Right forelimb (tissue), 1 donor: Measurements from ENCODE around the gene CAD.
"Not testable (repeated sequence)": the region's sequence is repeated elsewhere in the genome, so short reads cannot be mapped to it uniquely, and the experiment has no call there.

Experiments used
- DNase-seq: peaks from one replicate; pipeline ENCODE4 v3.0.0-alpha.2; 2018

CAD gene

DNA sequence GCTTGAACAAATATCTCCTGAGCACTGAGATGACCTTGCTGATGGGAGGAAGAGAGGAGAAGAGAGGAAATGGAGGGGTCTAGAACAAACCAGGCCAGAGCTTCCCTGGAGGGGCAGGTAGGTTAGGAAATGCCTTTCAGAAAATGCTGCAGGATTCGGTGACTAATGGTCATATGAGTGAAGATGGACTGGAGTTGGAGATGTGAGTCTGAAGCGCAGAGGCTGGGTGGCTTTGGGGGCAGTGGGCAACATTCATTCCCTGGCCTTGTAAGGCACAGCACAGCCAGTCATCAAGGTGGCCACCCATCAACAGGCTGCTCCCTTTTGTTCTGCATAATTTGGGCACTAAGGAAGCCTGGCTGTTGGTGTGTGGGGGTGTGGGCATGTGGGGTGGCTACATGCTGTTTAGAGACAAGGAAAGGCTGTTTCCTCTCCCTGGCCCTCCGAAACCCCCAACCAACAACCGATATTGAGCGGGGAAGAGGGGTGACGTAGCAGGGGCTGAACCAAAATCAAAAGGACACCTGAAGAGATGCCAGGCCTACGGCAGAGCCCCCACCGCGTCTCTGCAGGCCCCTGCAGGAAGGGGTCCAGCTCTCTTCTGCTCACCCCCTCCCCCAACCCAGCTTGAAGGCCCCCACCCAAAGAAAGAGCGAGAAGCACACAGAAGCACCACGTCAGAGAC is 44.2 kb downstream of the CAD start:
- no peak for DNase-seq

DNA sequence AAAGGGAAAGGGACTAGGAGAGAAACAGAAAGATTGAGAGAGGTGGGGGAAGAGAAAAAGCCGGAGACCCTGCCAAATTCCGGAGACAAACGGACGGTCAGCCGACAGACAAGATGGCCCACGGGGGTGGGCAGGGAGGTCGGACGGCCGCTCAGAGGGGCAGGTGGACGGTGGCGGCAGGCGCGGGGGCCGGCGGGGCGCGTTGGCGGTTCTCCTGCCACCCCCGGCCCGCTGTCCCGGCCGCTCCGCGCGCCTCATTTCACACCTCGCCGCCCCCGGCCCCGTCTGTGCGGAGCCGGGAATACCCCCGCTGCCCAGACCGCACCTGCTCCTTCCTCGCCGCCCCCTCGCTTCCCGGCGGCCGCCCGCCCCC is 44.7 kb downstream of the CAD start:
- no peak for DNase-seq

DNA sequence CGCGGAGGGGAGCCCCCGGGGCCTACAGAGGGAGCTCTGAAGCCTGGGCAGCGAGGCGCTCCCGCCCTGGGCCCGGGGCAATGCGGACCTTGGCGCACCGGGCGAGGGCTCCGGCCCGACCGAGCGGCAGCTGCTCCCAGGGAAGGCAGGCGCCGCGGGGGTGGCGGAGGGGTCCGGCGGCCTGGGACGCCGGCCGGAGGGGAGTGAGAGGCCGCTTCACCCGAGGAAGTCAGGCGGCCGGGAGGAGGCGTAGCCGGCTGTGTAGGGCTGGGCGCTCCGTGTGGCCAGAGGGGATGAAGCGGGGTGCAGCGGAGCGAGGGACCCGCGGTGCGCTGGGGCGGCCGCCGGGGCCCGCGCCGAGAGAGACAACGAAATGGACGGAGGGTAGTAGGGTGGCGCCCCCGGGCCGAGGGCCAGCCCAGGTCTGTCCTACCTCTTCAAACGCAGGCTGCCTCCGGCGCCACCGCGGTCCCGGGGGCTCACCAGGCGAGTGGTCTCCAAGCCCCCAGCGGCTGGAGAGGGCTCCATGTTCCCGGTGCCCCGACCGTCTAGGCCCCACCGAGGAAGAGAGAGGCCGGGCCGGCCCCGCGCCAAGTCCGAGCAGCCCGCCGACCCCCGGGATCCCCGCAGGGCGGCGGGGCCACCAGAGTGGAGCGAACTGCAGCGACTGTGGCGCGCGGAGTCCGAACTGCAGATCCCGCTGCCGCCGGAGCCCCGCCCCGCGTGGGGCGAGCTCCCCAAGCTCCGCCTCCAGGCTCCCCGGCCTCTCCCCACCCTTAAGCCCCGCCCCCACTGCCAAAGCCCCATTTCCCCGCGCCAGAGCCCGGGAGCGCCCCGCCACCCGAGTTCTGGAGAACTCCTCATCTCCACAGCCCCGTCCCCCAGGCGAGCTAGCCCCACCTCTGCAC is 45.5 kb downstream of the CAD start, which contains the start of gene SLC30A3:
TSS of gene SLC30A3 (minus strand) at position 669 of the 908 bp plus-strand sequence. CDS start at position 528, 141 bp downstream.
- peak; percentile 64 for DNase-seq

DNA sequence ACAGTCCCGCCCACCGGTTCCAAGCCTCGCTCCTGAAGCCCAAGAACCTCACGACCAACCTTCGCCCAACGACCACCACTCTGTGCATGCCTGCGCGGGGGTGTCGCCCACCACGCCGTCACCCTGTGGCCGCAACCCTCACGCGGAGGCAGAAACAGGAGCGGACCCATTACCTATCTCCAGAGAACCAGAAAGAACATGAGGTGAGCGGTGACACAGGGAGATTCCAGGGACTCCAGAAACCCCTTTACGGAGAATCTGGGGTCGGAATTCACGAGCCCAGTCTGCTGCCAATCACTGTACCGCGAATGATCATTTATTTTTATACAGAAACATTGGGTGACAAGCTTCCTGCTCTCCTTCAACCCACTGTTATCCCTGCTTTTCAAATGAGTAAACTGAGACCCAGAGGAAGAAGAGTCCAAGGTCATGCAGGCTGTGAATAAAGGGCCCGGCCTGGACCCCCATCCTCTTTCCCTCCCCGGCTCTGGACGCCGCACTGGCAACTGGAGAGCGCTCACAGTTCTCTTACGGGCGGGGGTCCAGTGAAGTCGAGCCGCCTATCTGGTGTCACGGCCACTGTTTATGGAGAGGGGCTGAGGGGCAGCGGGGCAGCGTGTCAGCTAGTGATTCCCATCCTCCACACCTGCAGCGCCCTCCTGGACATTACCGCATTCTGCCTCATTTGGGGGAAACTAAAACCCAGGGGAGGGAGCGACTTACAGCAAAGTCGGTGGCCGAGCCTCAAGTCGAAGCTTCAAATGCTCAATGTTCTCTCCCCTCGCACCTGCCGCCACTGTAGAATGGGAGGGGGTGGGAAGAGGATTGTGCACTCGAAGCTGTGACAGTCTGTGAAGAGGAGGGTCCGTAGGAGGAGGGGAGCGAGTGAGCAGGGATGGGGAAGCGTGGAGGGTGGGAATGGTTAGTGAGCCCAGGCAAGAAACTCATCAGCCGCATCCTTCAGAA is 46.4 kb downstream of the CAD start:
- no peak for DNase-seq

GRCh38 chr2:27264253-27264752 is 47.1 kb downstream of the CAD start:
- DNase-seq: no peak

DNA sequence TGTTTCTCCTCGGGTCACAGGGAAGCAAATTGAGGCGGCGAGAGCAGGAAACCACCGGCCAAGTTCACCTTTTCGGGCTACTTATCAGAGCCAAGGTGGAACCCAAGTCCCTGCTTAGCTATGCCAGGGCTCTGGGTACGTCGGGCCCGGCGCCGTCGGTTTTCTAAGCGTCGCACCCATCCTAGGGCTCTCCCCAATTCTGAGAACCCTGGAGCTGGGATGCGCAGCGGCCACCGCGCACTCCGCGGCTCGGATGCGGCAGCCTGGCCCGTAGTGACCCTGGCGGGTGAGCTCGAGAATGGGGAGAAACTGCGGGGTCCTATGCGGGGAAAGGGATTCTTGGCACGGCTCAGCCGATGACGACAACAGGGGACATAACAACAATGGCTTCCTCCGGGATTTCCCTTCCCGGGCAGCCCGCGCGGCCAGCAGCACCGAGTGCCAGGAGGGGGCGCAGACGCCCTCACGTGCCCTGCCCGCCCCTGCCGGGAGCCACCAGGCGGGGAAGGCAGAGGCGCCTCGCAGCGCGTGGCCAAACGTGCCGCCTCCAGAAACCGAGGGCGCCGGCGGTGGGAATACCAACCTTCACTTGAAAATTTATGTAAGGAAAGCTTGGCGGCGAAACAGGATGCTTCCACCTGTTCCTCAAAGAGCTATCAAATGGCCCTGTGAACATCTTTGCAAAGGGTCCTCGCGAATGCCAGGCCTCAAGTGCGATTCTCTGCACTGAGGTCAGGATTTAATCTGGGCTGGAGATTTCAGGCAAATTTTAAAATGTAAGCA is 47.8 kb downstream of the CAD start:
- peak; percentile 67 for DNase-seq

DNA sequence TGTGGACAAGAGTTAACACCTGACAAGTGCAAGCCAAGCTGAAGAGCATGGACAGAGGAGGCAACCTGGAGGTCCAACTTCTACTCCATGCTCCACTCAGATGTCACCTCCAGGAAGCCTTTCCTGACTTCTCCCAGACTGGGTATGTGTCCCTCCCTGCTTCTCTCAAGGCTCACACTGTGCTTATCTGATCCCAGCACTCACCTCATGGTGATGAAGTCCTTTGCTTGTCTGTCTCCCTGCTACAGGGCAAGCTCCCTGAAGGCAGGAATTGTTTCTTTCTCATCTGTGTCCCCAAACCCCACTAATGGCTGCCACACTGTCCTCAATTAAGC is 48.3 kb downstream of the CAD start:
- no peak for DNase-seq

DNA sequence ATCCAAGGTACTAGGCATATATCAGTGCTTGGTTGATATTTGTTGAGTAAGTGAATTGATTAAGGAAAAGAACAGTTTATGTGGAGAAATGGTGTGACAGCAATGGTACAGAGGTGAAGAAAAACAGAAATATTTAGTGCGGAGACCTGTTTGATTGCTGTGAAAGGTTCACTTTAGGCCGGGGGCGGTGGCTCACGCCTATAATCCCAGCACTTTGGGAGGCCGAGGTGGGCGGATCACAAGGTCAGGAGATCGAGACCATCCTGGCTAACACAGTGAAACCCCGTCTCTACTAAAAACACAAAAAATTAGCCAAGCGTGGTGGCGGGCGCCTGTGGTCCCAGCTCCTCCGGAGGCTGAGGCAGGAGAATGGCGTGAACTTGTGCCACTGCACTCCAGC is 51.1 kb downstream of the CAD start:
- not testable (repeated sequence) for DNase-seq

- DNase-seq: no peak
These were observed 53.0 kb downstream of the CAD start for GRCh38 chr2:27270131-27270530.

DNA sequence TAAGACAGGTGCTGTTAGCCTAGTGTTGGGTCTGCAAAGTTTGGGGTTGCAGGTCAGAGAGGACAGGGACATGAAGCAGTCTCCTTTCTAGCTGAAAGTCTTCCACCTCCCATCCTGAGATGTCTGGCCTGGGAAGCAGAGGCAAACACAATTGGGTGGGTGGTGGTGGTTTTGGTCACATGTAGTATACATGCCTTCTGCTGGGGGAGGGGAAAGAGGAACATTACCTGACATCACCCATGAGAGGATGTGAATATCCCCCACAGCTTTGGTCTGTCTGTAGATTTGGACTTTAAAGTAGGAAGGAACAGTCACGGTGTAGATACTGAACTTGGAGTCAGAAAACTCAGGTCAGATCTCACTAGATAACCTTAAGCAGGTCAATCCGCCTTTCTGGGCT is 53.5 kb downstream of the CAD start:
- no peak for DNase-seq

- DNase-seq: no peak
These were observed 54.6 kb downstream of the CAD start for GRCh38 chr2:27271631-27272340.

DNA sequence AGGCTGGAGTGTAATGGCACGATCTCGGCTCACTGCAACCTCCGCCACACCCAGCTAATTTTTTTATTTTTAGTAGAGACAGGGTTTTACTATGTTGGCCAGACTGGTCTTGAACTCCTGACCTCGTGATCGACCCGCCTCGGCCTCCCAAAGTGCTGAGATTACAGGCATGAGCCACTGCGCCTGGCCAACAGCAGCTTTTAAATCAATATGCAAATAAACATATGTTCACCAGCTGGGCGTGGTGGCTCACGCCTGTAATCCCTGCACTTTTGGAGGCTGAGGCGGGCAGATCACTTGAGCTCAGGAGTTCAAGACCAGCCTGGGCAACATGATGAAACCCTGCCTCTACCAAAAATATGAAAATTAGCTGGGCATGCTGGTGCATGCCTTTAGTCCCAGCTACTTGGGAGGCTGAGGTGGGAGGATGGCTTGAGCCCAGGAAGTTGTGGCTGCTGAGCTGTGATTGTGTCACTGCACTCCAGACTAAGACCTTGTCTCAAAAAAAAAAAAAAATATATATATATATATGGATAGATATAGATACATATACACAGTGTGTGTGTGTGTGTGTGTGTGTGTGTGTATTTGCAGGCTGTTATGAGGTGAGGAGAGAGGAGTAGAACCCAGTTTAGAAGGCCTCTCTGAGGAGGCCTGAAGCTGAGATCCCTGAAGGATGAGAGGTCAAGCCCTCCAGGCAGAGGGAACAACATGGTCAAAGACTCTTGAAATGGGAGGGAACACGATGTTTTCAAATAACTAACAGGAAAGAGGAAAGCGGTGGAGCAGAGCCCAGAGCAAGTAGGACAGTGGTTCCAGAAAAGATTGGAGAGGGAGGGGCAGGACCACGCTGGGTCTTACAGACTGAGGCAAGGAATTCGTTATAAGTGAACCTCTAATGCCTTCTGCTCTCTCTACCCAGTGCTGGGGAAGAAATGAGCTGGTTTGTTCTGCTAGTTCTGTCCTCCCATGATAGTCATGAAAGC is 55.7 kb downstream of the CAD start:
- DNase-seq: not testable (repeated sequence)

DNA sequence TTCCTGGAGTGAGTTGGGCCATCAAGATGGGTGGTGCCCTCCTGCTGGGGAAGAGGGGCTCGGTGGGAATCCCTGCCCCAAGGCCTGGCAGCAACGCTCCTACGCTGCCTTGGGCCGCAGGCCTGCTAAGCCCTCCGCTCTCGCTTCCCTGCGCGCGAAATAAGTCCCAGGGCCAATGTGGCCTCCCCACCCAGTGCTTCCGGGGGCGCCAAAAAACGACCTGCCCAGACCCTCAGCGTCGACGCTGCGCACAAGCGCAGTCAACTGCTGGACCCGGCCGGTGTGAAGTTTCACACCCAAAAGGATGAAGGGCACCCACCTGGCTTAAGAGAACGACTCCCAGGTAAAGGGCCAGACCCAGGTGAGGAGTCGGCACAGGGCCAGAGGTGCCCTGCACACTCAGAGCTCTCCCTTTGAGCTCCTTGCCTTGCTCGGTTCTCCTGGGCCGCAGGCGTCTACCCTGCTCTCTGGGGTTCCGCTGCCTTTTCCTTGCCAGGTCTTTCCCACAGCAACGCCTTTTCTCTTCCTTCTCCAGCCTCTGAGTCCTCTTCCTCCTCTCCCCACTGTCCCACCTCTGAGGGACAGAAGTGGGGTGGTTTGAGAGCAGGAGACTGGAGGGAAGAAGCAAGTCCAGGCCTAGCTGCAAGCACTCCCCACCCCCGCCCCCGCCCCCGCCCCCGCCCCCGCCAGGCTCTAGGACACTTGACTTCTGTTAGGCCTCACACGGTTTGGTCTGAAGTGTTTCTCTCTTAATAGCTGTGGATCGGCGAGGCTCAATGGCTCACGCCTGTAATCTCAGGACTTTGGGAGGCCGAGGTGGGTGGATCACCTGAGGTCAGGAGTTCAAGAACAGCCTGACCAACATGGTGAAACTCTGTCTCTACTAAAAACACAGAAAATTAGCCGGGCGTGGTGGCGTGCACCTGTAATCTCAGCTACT is 58.3 kb downstream of the CAD start, which contains the start of gene DNAJC5G:
TSS of gene DNAJC5G (plus strand) at position 223 of the 940 bp plus-strand sequence. CDS start 1,296 bp downstream, outside the sequence.
- no peak for DNase-seq

DNA sequence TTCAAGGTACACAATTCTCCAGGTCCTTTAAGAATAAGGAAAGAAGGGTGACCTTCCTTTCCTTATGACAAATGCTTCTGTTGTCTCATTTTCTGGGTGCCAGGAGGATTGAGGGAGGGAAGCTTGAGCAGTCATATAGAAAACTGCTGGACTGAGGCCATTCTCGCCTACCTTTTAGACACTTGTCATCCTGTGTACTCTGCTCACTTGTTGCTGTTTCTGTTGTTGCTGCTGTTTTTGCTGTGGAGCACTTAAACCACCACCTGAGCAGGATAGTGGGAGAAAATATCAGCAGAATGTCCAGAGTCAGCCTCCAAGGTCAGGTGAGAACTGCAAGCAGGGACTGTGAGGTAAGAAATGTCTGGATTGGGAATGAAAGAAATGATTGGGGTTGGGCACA is 60.8 kb downstream of the CAD start:
- no peak for DNase-seq

DNA sequence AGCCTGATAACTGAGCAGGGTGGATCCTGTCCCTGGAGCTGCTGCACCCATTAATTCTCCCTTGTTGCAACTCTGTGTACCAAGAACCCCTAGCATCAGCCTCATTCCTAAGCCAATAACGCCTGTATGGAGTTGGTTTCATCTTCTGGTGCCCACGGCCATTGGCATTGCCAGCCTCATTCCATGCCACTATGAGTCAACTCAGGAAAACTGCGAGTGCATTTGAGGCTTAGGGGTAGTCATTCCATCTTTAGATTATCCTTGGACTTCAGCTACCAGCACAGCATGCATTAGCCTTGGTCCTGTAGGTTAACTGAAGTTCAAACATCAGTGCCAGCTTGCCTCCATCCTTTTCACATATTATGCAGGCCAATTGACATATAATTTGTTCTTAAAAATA is 63.7 kb downstream of the CAD start:
- DNase-seq: no peak

- DNase-seq: no peak
These were observed 64.3 kb downstream of the CAD start for GRCh38 chr2:27281442-27281841.

- DNase-seq: no peak
These were observed 64.8 kb downstream of the CAD start, which contains the start of gene TRIM54 for GRCh38 chr2:27281855-27282559. TRIM54 (plus strand) TSS chr2:27282429; CDS start chr2:27282732, 303 bp downstream.

- DNase-seq: no peak
These were observed 65.7 kb downstream of the CAD start for GRCh38 chr2:27282892-27283291.
